ENCODE data around the gene LCLAT1.

The LCLAT1 gene

GRCh38 chr2:30649828-30650227 lies 202.8 kb downstream of the LCLAT1 start:
- DNase-seq, result no peak

GRCh38 chr2:30652271-30652915 lies 205.3 kb downstream of the LCLAT1 start:
- no peak for DNase-seq

- DNase-seq, result no peak
Measured at GRCh38 chr2:30653847-30654246, 206.8 kb downstream of the LCLAT1 start.

- no peak for DNase-seq
Measured at GRCh38 chr2:30654404-30654803, 207.4 kb downstream of the LCLAT1 start.

GRCh38 chr2:30655211-30655610 lies 208.2 kb downstream of the LCLAT1 start:
- DNase-seq, result no peak

GRCh38 chr2:30655660-30656059 lies 208.6 kb downstream of the LCLAT1 start:
- DNase-seq, result no peak

- DNase-seq, result no peak
Measured at GRCh38 chr2:30656079-30656478, 209.0 kb downstream of the LCLAT1 start.

- no peak for DNase-seq
Measured at GRCh38 chr2:30661173-30662107, 214.4 kb downstream of the LCLAT1 start.

GRCh38 chr2:30662268-30663131 lies 215.5 kb downstream of the LCLAT1 start:
- no peak for DNase-seq

- peak; percentile 43 for DNase-seq
Measured at GRCh38 chr2:30663321-30663720, 216.3 kb downstream of the LCLAT1 start.

- no peak for DNase-seq
Measured at GRCh38 chr2:30663806-30664205, 216.8 kb downstream of the LCLAT1 start.

GRCh38 chr2:30664761-30665358 lies 217.8 kb downstream of the LCLAT1 start:
- DNase-seq, result peak; percentile 51

- DNase-seq, result peak; percentile 29
Measured at GRCh38 chr2:30665761-30666265, 218.8 kb downstream of the LCLAT1 start.

- peak; percentile 15 for DNase-seq
Measured at GRCh38 chr2:30666266-30666874, 219.3 kb downstream of the LCLAT1 start.

GRCh38 chr2:30670453-30670852 lies 223.4 kb downstream of the LCLAT1 start:
- peak; percentile 22 for DNase-seq

GRCh38 chr2:30673127-30673526 lies 226.1 kb downstream of the LCLAT1 start:
- DNase-seq, result no peak

- peak; percentile 6 for DNase-seq
Measured at GRCh38 chr2:30675758-30676157, 228.7 kb downstream of the LCLAT1 start.

GRCh38 chr2:30677231-30677630 lies 230.2 kb downstream of the LCLAT1 start:
- no peak for DNase-seq

- peak; percentile 33 for DNase-seq
Measured at GRCh38 chr2:30677861-30678385, 230.9 kb downstream of the LCLAT1 start.

GRCh38 chr2:30678410-30679137 lies 231.5 kb downstream of the LCLAT1 start:
- peak; percentile 36 for DNase-seq
